CD4-positive, alpha-beta T cell treated with Interleukin-6 for 4 hours (primary cell): ENCODE data around the gene CHRDL2.

Experiments used
- DNase-seq: peaks from one replicate; pipeline ENCODE4 v3.0.0-alpha.2; 2020; ENCODE audit warnings: mixed read lengths

CHRDL2 gene

GRCh38 chr11:74710281-74710938, 20.8 kb downstream of the CHRDL2 start:
- DNase-seq: no peak

GRCh38 chr11:74709175-74709574, 22.1 kb downstream of the CHRDL2 start:
- DNase-seq: no peak

- no peak for DNase-seq
Measured at GRCh38 chr11:74707602-74708510, 23.4 kb downstream of the CHRDL2 start.

- DNase-seq: no peak
Measured at GRCh38 chr11:74707182-74707581, 24.0 kb downstream of the CHRDL2 start.

- no peak for DNase-seq
Measured at GRCh38 chr11:74703211-74703610, 28.0 kb downstream of the CHRDL2 start.

GRCh38 chr11:74702383-74703007, 28.7 kb downstream of the CHRDL2 start:
- DNase-seq: peak; percentile 60

GRCh38 chr11:74701351-74701750, 29.9 kb downstream of the CHRDL2 start:
- no peak for DNase-seq

- no peak for DNase-seq
Measured at GRCh38 chr11:74699615-74700396, 31.4 kb downstream of the CHRDL2 start.

GRCh38 chr11:74697722-74698121, 33.5 kb downstream of the CHRDL2 start:
- no peak for DNase-seq

GRCh38 chr11:74696939-74697675, 34.1 kb downstream of the CHRDL2 start:
- no peak for DNase-seq

- no peak for DNase-seq
Measured at GRCh38 chr11:74696500-74696899, 34.7 kb downstream of the CHRDL2 start.

- no peak for DNase-seq
Measured at GRCh38 chr11:74695705-74696280, 35.4 kb downstream of the CHRDL2 start.

GRCh38 chr11:74694136-74694930, 36.9 kb downstream of the CHRDL2 start:
- DNase-seq: no peak

- DNase-seq: no peak
Measured at GRCh38 chr11:74693531-74693930, 37.7 kb downstream of the CHRDL2 start.

GRCh38 chr11:74691755-74692154, 39.5 kb downstream of the CHRDL2 start:
- DNase-seq: no peak

GRCh38 chr11:74689666-74690065, 41.6 kb downstream of the CHRDL2 start:
- no peak for DNase-seq

- DNase-seq: no peak
Measured at GRCh38 chr11:74687237-74688023, 43.8 kb downstream of the CHRDL2 start.

GRCh38 chr11:74686792-74687191, 44.4 kb downstream of the CHRDL2 start:
- DNase-seq: no peak

- no peak for DNase-seq
Measured at GRCh38 chr11:74685905-74686304, 45.3 kb downstream of the CHRDL2 start.

- no peak for DNase-seq
Measured at GRCh38 chr11:74685338-74685737, 45.9 kb downstream of the CHRDL2 start.
